Transverse colon (tissue), 4 donors: ENCODE data around the gene ZNF77. TPM values are rescaled to one million over a fixed set of nuclear protein-coding genes. Genes with fewer than 3 reads are reported as not detected.
A peak's percentile ranks its signal among the peaks of the same experiment; 100 is the strongest.

Source experiments
- DNase-seq: peaks from one replicate; pipeline ENCODE4 v3.0.0-alpha.2; 2019
- H3K27ac ChIP-seq, 4 donors: fragments of 200-600 bp; sonication (generic); 2 replicates each; pipeline ENCODE4 v1.5.1; 2016 to 2018; ENCODE audit warnings: inconsistent platforms in 4 of 4
- H3K27me3 ChIP-seq: fragments of 200-600 bp; sonication (generic); 2 replicates; pipeline ENCODE4 v1.5.1; 2017; ENCODE audit warnings: inconsistent platforms
- H3K36me3 ChIP-seq, 4 donors: fragments of 200-600 bp; sonication (generic); 2 replicates each; pipeline ENCODE4 v1.5.1; 2017 to 2019; ENCODE audit warnings: inconsistent platforms in 4 of 4
- H3K4me1 ChIP-seq, 4 donors: fragments of 200-600 bp; sonication (generic); 2 replicates each; pipeline ENCODE4 v1.5.1; 2017 to 2020; ENCODE audit warnings: inconsistent platforms in 4 of 4
- H3K4me3 ChIP-seq, 4 donors: fragments of 200-600 bp; sonication (generic); 1 replicate in 1 of 4; 2 replicates in 3 of 4; pipeline versions ENCODE4 v1.5.1 to v1.6.1; 2017 to 2019; ENCODE audit warnings: inconsistent platforms in 4 of 4
- H3K9me3 ChIP-seq, 2 donors: fragments of 200-600 bp; sonication (generic); 2 replicates each; pipeline ENCODE4 v1.5.1; 2017 to 2019; ENCODE audit warnings: inconsistent platforms in 2 of 2
- CTCF ChIP-seq, 5 experiments: fragments of 200-600 bp in 3 of 5; fragments of 450-650 bp in 2 of 5; sonication (generic) in 3 of 5; IDR thresholded peaks; 1 replicate in 2 of 5; 2 replicates in 3 of 5; pipeline ENCODE4 v1.5.1; 2016 to 2017; ENCODE audit warnings: antibody characterized with exemption in 5 of 5, inconsistent platforms in 3 of 5, mild to moderate bottlenecking in 2 of 5, moderate library complexity in 1 of 5
- EP300 ChIP-seq: sonication (generic); formaldehyde crosslinking; IDR thresholded peaks from one replicate; pipeline ENCODE4 v1.6.1; 2017; ENCODE audit warnings: antibody characterized with exemption, low read depth
- POLR2A ChIP-seq: fragments of 450-650 bp; IDR thresholded peaks from one replicate; pipeline ENCODE4 v1.6.1; 2016; ENCODE audit warnings: antibody characterized with exemption, mild to moderate bottlenecking, moderate library complexity
- POLR2AphosphoS5 ChIP-seq, 3 donors: sonication (generic); formaldehyde crosslinking; IDR thresholded peaks; one replicate each; pipeline ENCODE4 v1.6.1; 2016; ENCODE audit warnings: antibody characterized with exemption in 3 of 3
- WGBS, 2 donors: methylation state at CpG; one replicate each; pipeline ENCODE4 v1.1.5; 2018; ENCODE audit warnings: low coverage in 1 of 2; 5-methylcytosine and 5-hydroxymethylcytosine counted together
- in situ Hi-C, 4 donors: fragments of 200-750 bp; cut with MboI; loops; one replicate each; pipeline versions ENCODE4 v1.15.0 to v1.15.1; 2017; ENCODE audit warnings: low sequenced_read_pairs in 3 of 4, low pct_ligation_motif_present in 1 of 4, low pct_unique_long_range_greater_than_20kb in 1 of 4
- intact Hi-C: fragments of 100-400 bp; cut with DNase I; formaldehyde crosslinking; loops from one replicate; pipeline ENCODE4 v1.15.1; 2023; ENCODE audit warnings: low total_unique reads
- total RNA-seq, 4 donors: library from RNA; depleted of rRNA; stranded (reverse); fragments of >200 nt; gene quantifications; one replicate each; pipeline ENCODE4 v1.1.0, GENCODE V29; 2016

Gene ZNF77
- total RNA-seq, 4 donors from 2014 or later: 4.2 to 9.3 (median 5.1) TPM; not detected in 1

DNA sequence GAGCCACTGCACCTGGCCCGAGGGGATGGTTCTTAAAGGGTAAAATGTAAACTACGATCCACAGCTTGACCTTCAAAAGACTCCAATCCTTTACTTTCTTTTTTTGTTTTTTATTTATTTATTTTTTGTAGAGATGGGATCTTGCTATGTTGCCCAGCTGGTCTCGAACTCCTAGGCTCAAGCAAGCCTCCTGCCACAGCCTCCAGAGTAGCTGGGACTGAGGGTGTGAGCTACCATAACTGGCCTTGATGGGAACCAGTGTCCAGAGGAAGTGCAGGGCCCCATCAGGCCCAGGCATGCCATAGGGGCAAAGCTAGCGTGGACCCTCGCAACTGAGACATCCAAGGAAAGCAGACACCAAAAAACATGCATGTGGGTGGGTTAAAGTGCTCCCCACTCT is 18.4 kb upstream of the ZNF77 start:
- intact Hi-C loops (loop anchor here (5.0 to 10.0 kb wide), 2 partner anchors 142 to 199 kb away; no protein-coding TSS in a partner anchor), in situ Hi-C loops (loop anchor here in 3 of 4 donors (5.0 to 25.0 kb wide), 3 partner anchors 124 to 199 kb away; partner anchors contain the start of gene GNA11 (in 1 of the 3))
- peaks cover 0 to 5% (median 1%) of the 10 kb centered on the region in 4 donors for H3K4me1 ChIP-seq
- WGBS, 2 donors: 80 to 84% methylated on average over 3 to 5 of the region's 5 CpGs
- no peak overlapping the region for H3K4me3 ChIP-seq
- H3K27ac ChIP-seq: no peak overlapping the region
- no peak for TF ChIP-seq CTCF (IDR thresholded peaks at IDR 0.05)
- no peak for TF ChIP-seq POLR2A
- DNase-seq: no peak
- H3K27me3 ChIP-seq: no peaks in the 10 kb centered on the region
- no peaks in the 10 kb centered on the region for H3K9me3 ChIP-seq
- H3K36me3 ChIP-seq: no peaks in the 10 kb centered on the region

DNA sequence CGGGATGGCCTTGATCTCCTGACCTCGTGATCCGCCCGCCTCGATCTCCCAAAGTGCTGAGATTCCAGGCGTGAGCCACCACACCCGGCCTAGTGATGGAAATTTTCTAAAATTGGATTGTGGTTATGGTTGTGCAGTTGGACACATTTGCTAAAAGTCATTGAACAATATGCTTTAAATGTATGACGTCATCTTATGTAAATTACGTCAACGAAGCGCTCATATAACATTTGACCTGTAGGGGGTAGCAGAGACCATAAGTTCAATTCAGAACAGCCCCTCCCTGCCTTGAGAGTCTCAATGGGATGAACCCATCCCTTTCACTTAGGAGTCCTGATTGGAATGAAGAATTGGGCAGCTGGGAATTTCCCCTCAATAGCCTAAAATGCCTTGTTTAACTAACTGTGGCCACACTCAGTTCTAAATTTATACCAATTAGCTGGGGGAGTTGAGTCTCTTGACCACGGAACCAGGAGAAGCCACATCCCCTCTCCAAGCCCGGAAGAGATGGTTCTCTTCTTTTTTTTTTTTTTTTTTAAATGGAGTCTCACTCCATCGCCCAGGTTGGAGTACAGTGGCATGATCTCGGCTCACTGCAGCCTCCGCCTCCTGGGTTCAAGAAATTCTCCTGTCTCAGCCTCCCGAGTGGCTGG is 17.4 kb upstream of the ZNF77 start:
- DNase-seq: peak; percentile 47
- Histone ChIP-seq H3K4me1 (peaks cover 0 to 5% (median 1%) of the 10 kb centered on the region in 4 donors), H3K9me3 (no peaks in the 10 kb centered on the region), H3K27me3 (no peaks in the 10 kb centered on the region), H3K4me3 (no peak overlapping the region), H3K36me3 (no peaks in the 10 kb centered on the region), H3K27ac (no peak overlapping the region)
- in situ Hi-C loops: loop anchor here in 3 of 4 donors (5.0 to 25.0 kb wide), 3 partner anchors 125 to 200 kb away; partner anchors contain the start of gene GNA11 (in 1 of the 3)
- WGBS, 2 donors: 26 to 28% methylated on average over 8 to 17 of the region's 17 CpGs
- TF ChIP-seq CTCF (IDR thresholded peaks at IDR 0.05) (peak; percentile 70 to 96 (median 73)), POLR2A (no peak), POLR2AphosphoS5 (IDR thresholded peaks at IDR 0.05) (peak in 2 of 3 donors; percentile 7 to 8), EP300 (no peak)
- intact Hi-C loops: loop anchor here (5.0 to 10.0 kb wide), 2 partner anchors 143 to 200 kb away; no protein-coding TSS in a partner anchor

GRCh38 chr19:2960120-2960519 is 15.3 kb upstream of the ZNF77 start:
- 78 to 89% methylated on average over 3 to 12 of the region's 12 CpGs for WGBS, 2 donors
- in situ Hi-C loops: loop anchor here in 3 of 4 donors (5.0 to 25.0 kb wide), 3 partner anchors 127 to 202 kb away; partner anchors contain the start of gene GNA11 (in 1 of the 3)

More at GRCh38 chr19:2960120-2960519, 15.3 kb upstream of the ZNF77 start:
- no peak overlapping the region for H3K27ac ChIP-seq
- no peak overlapping the region for H3K4me3 ChIP-seq
- TF ChIP-seq POLR2AphosphoS5 (IDR thresholded peaks at IDR 0.05) (no peak), POLR2A (no peak), EP300 (no peak), CTCF (IDR thresholded peaks at IDR 0.05) (no peak)
- no peaks in the 10 kb centered on the region for H3K27me3 ChIP-seq
- no peaks in the 10 kb centered on the region for H3K9me3 ChIP-seq
- no peak for DNase-seq
- H3K36me3 ChIP-seq: no peaks in the 10 kb centered on the region
- H3K4me1 ChIP-seq: peaks cover 0 to 5% (median 1%) of the 10 kb centered on the region in 4 donors
- intact Hi-C loops: loop anchor here (5.0 to 10.0 kb wide), 2 partner anchors 145 to 202 kb away; no protein-coding TSS in a partner anchor
